HG03571 (cell line): Measurements from ENCODE around the gene GRIN3B.

ENCODE experiments used
- ATAC-seq: cut with Tn5 transposase; IDR thresholded peaks from one replicate; pipeline ENCODE4 v1.9.1; 2021; ENCODE audit not compliant: unreplicated experiment

GRIN3B gene

DNA sequence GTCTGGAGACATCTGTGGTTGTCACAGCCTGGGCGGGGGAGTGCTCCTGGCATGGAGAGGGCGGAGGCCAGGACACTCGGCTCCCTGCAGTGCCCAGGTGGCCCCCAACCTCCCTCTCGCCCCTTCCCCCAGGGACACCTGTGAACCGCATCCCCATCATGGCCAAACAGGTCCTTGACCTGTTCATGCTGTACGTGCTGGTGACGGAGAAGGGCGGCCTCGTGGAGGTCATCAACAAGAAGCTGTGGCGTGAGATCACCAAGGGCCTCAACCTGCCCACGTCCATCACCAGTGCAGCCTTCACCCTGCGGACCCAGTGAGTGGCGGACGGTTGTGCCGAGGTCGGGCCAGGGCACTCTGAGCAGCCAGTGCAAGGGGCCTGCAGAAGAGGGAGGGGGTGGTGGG, 36.1 kb upstream of the GRIN3B start:
- ATAC-seq: no peak

DNA sequence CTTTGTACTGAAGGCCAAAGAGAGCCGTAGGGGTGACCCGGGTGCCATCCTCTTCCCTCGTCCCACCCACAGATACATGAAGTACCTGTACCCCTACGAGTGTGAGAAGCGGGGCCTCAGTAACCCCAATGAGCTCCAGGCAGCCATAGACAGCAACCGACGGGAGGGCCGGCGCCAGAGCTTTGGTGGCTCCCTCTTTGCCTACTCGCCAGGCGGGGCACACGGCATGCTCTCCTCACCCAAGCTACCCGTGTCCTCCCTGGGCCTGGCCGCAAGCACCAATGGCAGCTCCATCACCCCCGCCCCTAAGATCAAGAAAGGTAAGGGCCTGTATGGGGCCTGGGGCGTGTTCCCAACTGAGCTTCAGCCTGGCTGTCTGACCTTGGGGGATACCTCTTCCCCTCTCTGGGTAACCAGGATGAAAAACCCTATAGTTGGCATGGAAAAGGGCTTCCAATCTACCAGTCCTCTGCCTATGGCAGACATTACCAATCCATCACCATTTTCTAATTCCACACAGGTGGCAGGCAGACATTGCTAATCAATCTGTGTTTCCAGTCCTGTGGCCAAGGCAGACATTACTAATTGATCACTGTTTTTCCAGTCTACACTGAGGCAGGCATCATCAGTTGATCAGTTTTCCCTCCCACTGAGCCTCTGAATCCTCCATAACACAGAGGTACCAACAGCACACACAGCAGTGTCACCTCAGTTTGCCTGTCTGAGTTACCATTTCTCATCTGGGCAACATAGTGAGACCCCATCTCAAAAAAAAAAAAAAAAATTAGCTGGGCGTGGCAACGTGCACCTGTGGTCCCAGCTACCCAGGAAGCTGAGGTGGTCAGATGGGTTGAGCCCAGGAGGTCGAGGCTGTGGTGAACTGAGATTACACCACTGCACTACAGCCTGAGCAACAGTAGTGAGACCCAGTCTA, 35.2 kb upstream of the GRIN3B start:
- ATAC-seq: no peak

DNA sequence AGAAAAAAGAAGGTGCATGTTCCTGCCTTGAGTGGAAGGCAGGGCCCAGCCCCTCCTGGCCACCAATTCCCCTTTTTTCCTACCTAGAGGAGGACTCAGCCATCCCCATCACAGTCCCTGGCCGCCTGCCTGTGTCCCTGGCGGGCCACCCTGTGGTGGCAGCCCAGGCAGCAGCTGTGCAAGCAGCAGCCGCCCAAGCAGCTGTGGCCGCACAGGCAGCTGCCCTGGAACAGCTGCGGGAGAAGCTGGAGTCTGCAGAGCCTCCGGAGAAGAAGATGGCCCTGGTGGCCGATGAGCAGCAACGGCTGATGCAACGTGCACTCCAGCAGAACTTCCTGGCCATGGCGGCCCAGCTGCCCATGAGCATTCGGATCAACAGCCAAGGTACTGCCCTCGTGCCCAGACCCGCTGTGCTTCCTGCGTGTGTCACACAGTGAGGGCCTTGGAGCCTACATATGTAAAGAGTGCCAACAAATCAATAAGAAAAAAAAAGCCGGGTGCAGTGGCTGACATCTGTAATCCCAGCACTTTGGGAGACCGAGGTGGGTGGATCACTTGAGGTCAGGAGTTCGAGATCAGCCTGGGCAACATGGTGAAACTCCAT, 33.6 kb upstream of the GRIN3B start:
- ATAC-seq: no peak

DNA sequence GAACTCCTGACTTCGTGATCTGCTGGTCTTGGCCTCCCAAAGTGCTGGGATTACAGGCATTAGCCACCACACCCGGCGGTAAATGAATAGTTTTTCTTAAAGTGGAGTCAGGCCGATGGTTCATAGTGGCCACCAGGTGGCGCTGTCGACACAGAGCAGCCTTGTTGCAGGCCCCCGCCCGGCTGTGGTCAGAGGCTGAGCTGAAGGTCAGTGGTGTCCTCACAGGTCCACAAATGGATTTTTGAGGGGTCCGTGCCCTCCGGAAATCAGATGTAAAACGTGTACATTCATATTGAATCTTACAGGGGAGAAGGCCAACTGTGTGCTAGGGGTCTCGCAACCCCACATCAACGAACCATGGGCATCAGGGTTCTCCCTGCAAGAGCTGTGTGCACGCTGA, 29.5 kb upstream of the GRIN3B start:
- ATAC-seq: no peak

DNA sequence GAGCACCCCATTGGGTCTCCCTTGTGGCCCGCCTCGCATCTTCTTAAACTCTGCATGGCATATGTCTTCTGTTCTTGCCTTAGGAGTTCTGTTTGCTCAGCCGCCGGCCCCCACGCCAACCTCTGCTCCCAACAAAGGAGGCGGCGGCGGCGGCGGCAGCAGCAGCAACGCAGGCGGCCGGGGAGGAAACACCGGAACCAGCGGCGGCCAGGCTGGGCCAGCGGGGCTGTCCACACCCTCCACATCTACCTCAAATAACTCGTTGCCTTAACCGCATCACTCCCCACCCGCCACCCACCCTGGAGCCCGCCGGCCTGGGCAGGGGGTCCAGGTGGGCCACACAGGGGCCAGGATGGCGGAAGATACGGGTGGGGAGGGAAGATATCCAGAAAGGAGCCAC, 28.4 kb upstream of the GRIN3B start:
- no peak for ATAC-seq

DNA sequence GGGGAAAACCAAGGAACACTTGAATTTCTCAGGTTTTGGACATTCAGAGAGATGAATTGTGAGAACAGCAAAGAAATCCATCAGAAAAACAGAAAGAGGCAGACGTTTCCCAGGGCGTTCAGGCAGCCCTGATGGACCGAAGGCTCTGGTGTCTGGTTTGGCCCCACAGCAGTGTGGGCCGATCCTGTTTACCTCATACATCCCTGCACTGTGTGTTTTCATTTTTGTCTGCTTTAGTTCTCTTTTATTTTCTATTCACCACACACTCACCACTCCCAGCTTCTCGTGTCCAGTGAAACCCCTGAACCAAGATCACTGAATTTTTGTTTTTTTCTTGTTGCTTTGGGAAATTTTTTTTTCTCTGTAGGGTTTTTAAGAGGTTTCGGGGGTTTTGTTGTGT, 27.9 kb upstream of the GRIN3B start:
- ATAC-seq: no peak

DNA sequence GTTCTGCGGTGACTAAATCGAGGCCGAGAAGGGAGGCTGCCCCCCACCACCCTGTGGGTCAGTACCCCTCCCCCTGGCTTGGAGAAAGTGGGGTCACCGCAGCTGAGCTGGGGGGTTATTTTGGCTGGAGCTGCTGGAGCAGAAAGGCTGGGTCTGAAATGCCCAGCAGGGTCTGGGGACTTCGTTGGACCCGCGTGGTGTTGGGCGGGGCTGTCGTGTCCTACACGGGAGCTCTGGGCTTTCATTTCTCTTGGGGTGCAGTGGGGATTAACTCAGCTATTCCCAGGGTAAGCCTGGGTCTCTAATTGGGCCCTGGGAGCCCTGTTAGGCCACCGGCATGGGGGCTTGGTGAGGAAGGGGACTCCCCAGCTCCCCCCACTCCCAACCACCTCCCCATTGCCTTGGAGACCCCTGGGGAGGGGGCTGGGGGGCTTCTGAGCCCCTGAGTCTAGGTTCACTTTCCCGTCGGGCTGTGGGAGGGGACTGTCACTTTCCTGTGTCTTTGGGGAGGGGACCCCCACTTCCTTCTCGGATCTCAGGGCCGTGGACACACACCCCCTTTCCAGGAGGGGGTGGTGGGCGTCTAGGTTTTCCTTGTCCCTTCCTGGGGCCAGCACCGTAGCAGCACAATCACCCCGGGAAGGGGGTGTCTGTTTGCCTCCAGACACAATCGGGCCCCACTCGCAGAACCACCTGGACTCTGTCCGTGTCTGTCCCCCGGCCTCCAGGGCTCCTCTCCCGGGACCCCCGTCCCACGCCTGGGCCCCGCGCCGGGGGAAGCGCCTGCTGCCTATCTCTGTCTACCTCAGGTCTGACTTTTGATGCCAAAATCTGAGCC, 26.3 kb upstream of the GRIN3B start:
- no peak for ATAC-seq

DNA sequence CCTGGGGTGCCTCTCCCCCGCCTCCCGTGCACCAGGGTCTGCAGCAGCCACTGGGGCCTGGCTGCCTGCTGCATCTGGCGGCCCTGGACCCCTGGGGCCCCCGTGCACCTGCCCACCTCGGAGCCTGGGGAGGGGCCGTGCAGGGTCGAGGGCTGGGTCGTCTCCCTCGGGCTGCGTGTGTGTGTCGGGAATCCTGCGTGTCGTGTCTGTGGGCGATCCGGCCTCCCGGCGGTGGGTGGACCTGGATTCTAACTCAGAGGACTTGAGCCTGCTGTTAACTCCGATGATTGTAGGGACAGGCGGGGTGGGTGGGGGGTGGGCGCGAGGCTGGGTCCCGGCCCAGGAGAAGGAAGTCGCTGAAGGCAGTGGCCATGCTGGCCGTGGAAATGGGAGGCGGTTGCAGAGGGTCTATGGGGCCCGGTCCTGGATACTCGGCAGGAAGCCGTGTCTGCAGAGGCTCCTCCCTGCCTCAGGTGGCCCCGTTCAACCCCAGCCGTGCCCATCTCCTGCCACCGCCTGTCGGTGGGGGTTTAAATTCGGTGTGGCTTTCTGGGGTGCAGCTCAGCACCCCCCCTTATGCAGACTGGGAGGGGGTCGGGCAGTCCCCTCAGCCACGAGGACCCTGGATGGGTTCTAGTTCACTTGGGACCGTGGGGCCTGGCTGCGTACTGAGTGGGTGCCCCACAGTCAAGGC, 25.5 kb upstream of the GRIN3B start:
- no peak for ATAC-seq

DNA sequence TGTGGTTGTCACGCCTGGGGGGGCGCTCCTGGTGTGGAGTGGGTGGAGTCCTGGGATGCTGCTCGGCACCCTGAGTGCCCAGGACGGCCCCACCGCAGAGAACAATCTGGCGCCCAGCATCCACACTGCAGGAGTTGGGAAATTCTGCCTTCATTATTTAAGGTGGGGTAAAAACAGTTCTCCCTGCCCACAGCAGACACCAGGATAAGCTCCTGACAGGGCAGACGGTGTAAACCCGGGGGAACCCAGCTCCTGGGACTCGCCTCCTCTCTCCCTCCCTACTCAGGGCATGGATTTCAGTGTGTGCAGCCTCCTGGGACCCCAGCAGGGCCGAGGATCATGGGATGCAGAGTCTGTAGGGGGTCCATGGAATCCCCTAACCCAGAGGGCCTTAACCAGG, 23.7 kb upstream of the GRIN3B start:
- ATAC-seq: no peak

DNA sequence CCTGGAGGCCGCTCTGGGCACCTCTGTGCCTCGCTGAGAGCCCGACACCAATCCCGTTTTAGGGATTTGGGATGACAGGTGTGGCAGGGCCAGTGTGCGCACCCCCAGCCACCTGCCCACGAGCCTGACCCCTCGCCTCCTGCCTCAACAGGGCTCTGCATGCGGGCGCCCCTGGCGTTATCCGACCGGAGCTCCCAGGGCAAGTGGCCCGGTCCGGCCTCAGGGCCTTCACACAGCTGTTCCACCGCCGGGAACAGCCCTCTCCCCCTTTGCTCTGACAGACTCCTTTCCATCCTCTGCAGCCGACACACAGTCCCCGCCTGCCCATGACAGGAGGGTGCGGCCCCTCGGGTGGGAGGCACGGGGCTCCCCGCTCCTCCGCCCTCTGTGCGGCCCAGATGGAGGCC, 23.2 kb upstream of the GRIN3B start:
- no peak for ATAC-seq

DNA sequence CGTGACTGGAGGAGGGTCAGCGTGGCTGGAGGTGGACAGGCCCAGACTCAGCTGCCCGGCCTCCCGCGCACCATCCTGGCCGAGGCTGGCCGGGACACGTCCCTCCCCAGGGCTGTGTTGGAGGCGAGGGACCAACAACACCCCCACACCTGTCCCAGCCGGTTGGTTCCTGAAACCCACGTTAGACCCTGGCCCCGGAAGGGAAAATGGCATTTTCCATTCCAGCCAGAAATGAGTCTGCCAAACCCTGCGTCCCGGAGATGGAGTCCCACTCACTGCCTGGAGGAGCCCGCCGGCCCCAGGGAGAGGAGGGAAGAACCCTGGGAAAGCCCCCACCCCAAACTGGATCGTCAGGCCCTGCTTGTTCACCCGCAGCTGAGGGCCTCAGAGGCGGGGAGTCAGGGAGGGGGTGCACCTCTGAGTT, 20.9 kb upstream of the GRIN3B start:
- no peak for ATAC-seq

DNA sequence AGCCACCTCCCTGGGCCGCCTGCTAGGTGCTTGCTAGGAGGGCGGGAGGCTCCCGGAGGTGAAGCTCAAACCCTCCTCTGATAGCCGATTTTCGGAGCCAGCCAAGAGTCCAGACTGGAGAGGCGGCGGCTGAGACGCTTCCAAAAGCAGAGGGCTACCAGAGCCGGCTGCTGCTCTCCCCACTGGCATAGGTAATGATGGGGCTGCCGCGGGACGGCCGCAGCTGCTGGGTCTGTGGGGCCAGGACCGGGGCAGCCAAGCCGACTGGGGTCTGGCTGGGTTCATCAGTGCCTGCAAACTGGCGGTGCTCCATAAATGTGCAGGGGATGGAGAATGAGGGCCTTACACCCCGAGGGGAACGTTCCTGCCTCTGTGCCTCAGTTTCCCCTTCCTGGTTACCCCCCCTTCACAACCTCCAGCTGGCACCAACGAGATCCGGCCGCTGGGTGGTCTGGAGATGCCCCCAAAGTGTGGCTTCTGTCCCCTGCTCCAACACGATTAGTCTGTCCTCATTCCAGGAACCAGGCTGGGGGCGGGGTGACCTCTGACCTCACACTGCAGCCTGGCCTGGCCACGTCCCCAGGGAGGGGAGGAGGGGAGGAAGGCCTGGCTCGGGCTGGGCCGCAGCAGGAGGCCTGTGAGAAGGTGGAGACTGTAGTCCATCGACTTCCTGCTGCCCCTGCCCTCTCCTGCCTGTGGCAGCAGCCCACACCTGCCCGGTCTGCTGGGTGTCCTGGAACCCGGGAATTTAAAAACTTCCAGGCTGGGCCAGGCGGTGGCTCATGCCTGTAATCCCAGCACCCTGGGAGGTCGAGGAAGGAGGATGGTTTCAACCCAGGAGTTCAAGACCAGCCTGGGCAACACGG, 19.9 kb upstream of the GRIN3B start:
- ATAC-seq: no peak

DNA sequence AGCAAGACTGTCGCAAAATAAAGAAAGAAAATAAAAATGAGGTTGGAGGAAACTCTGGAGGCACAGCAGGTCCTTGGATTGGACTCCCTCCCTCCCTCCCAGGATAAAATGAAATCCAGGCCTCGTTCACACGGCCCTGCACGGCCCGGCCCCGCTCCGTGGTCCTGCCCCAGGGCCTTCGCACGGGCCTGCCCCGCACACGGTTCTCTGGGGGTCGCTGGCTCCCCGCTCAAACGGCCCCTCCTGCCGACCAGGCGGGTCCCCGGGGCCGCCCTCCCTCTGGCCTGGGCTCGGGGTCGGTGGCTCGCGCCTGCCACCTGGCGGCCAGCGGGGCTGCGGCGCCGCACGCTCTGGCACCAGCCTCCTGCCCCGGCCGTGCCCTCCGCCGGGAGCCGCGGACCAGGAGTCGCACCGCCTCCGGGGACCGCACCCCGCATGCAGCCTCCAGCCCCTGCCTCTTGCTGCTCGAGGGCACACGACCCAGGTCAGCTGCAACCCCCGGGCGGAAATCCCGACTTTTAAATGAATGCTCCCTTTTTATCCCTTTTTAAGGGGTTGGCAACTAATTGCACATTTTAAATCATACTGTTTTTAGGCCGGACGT, 17.6 kb upstream of the GRIN3B start:
- ATAC-seq: peak; percentile 56

DNA sequence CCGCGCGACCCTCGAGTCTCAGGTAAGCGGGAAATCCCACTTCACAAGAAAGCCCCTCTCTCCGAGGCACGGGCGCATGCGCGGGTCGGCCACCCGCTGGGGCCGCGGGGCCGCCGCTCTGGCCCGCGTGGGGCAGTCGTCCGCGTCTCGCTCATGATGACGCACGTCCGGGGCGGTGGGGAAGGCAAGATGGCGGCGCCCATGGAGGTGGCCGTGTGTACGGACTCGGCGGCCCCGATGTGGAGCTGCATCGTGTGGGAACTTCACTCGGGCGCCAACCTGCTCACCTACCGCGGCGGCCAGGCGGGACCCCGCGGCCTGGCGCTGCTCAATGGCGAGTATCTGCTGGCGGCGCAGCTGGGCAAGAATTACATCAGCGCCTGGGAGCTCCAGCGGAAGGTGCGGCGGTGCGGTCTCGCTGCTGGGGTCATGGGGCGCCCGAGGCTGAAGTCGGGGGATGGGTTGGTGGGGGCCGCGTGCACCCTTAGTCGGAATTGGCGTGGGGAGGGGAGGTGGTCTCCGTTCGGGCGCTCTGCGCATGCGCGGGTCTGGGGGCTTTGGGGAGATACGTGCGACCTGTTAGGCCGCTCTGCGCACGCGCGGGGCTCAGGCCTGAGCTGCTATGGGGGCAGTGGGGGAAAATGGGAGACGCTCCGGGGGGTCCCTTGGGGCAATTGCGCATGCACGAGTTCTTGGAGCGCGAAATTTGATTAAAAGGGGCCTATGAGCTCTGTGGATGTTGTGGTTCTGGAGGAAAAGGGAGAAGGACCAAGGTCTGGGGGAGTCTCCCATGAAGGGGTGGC, 15.9 kb upstream of the GRIN3B start, which contains the start of gene WDR18:
WDR18 (plus strand) TSS at position 181 of the 803 bp plus-strand sequence; CDS start at position 190, 9 bp downstream.
- no peak for ATAC-seq

DNA sequence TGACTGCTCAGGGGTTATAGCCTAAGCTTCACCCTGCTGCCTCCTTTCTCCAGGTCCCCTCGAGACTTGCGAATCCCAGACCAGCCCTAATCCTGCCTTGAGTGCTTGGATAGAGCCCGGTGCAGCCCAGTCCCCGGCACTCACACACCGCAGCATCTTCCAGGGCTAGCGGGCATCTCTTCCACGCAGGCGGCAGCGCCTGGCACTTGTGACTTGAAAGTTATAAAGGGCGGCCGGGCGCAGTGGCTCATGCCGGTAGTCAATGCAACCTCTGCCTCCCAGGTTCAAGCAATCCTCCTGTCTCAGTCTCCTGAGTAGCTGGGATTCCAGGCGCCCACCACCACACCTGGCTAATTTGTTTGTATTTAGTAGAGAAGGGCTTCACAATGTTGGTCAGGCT, 14.1 kb upstream of the GRIN3B start:
- ATAC-seq: no peak

DNA sequence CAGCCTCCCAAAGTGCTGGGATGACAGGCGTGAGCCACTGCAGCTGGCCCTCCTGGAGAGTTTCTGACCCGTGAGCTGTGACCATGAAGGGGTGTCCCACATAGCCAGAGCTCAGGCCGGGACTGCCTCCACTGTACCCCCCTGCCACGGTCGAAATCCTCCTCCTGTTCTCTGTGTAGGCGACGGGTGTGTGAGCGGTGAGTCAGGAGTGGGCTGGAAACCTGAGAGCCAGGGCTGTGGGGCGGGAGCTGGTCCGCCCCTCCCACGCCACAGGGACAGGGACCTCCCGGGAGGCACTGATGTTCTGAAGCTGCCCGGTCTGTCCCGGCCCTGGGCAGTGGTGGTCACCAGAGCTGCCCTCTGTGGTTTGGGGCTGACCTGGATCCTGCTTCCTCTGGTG, 12.1 kb upstream of the GRIN3B start:
- no peak for ATAC-seq

DNA sequence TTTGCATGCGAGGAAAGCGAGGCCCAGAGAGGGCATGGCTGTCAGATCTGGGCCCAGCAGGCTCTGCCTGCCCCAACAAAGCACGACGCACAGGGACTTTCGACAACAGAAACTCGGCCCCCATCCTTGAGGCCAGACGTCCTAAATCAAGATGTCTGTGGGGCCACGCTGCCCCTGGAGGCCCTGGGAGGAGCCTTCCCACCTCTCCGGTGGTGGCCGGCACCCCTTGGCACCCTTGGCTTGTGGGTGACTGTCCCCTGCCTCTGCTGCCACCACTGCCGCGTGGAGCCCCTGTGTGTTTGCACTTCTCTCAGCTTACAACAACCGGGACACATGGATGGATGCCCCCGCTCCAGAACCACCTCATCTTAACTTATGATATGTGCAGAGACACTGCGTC, 11.7 kb upstream of the GRIN3B start:
- ATAC-seq: no peak

DNA sequence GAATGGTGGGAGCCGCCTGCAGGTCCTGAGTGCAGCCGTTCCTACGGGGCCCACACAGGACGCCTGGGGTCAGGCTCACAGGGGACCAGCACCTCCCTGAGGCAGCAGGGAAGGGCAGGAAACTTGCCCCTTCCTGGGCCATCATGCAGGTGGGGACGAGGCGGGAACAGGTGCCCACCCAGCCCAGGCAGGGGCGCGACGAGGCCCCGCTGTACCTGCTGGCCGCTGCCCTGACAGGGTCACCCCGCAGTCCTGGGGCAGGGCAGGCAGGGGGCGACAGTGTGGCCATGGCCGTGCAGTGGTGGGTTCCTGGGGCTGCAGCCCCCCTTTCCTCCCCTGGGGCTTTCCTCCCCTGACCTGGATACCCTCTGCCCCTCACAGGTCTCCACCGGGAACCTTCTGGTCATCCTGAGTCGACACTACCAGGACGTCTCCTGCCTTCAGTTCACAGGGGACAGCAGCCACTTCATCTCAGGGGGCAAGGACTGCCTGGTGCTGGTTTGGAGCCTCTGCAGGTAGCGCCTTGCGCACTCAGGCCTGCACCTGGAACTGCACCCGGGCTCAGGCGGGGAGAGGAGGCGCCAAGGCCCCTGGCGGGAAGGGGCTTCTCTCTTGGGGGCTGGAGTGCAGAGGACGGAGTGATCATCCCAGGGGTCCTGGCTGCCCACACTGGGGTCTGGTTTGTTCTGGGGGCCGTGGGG, 10.7 kb upstream of the GRIN3B start:
- ATAC-seq: no peak
